ENCODE data around the gene DTYMK.
"Not testable (repeated sequence)": the region's sequence is repeated elsewhere in the genome, so short reads cannot be mapped to it uniquely, and the experiment has no call there.

The DTYMK gene

GRCh38 chr2:241668839-241669238 lies 17.8 kb downstream of the DTYMK start:
- Histone ChIP-seq H3K27me3 (ENCODE audit: control insufficient read depth, insufficient read depth, low read length) (no peaks in the 10 kb centered on the region), H3K4me2 (ENCODE audit: low read length) (no peak overlapping the region), H3K4me3 (ENCODE audit: low read length) (no peak overlapping the region), H3K4me1 (ENCODE audit: control insufficient read depth, insufficient read depth, low read length) (peaks cover 28% of the 10 kb centered on the region), H3K36me3 (ENCODE audit: insufficient read depth, low read length) (peaks cover 56% of the 10 kb centered on the region), H3K9me3 (replicated peaks; ENCODE audit: low read length) (no peaks in the 10 kb centered on the region), H3K9ac (ENCODE audit: low read depth, low read length) (no peak overlapping the region)

- Histone ChIP-seq H3K9ac (ENCODE audit: low read depth, low read length) (no peak overlapping the region), H3K4me3 (ENCODE audit: low read length) (no peak overlapping the region), H3K4me1 (ENCODE audit: control insufficient read depth, insufficient read depth, low read length) (peaks cover 23% of the 10 kb centered on the region), H3K27me3 (ENCODE audit: control insufficient read depth, insufficient read depth, low read length) (no peaks in the 10 kb centered on the region), H3K36me3 (ENCODE audit: insufficient read depth, low read length) (peaks cover 54% of the 10 kb centered on the region), H3K9me3 (replicated peaks; ENCODE audit: low read length) (no peaks in the 10 kb centered on the region), H3K4me2 (ENCODE audit: low read length) (no peak overlapping the region)
Observed at GRCh38 chr2:241668354-241668753, 18.3 kb downstream of the DTYMK start.

GRCh38 chr2:241666627-241667400 lies 19.8 kb downstream of the DTYMK start:
- Histone ChIP-seq H3K27me3 (ENCODE audit: control insufficient read depth, insufficient read depth, low read length) (no peaks in the 10 kb centered on the region), H3K4me1 (ENCODE audit: control insufficient read depth, insufficient read depth, low read length) (peaks cover 23% of the 10 kb centered on the region), H3K4me2 (ENCODE audit: low read length) (no peak overlapping the region), H3K9me3 (replicated peaks; ENCODE audit: low read length) (no peaks in the 10 kb centered on the region), H3K36me3 (ENCODE audit: insufficient read depth, low read length) (peaks cover 39% of the 10 kb centered on the region), H3K9ac (ENCODE audit: low read depth, low read length) (no peak overlapping the region), H3K4me3 (ENCODE audit: low read length) (no peak overlapping the region)

DNA sequence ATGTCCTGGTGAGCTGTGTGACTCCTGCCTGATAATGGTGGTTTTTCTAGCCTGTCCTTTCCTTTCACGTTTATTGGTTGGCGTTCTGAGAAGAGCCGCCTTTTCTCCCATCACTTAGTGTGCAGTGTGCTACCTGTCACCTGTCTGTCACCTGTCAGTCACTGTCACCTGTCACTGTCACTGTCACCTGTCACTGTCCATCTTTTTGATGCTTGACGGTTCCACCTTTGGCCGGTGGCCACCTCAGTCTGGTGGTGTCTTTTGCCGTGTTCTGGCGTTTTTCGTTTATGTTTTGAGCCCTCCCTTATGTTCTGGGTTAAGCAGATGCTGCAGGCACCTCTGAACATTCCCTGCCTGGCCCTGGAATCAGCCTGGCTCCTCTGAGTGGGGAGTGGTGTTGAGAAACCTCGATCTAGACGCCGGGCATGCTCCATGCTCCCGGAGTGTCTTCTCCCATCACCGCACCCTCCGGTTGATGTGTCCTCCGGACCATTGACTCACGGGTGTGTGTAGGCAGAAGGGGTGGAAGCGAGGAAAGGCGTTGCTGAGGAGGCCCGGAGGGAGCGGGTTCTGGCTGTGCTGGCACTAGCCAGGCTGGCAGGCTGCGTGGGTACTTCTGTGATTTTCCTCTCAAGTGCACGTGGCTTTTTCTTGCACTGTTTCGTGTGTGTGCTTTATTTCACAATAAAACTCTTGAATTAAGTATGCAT lies 20.7 kb downstream of the DTYMK start:
- peak overlapping the region; percentile 76 for H3K9ac ChIP-seq (ENCODE audit: low read depth, low read length)

GRCh38 chr2:241662731-241663130 lies 23.9 kb downstream of the DTYMK start:
- not testable (repeated sequence) for H3K27me3 ChIP-seq (ENCODE audit: control insufficient read depth, insufficient read depth, low read length); H3K9ac ChIP-seq (ENCODE audit: low read depth, low read length)
- peaks cover 23% of the 10 kb centered on the region for H3K4me1 ChIP-seq (ENCODE audit: control insufficient read depth, insufficient read depth, low read length)

More for the DNA sequence above, 20.7 kb downstream of the DTYMK start:
- Histone ChIP-seq H3K4me1 (ENCODE audit: control insufficient read depth, insufficient read depth, low read length) (peaks cover 23% of the 10 kb centered on the region), H3K4me3 (ENCODE audit: low read length) (peak overlapping the region; percentile 59), H3K27me3 (ENCODE audit: control insufficient read depth, insufficient read depth, low read length) (no peaks in the 10 kb centered on the region), H3K36me3 (ENCODE audit: insufficient read depth, low read length) (peaks cover 35% of the 10 kb centered on the region), H3K9me3 (replicated peaks; ENCODE audit: low read length) (no peaks in the 10 kb centered on the region), H3K4me2 (ENCODE audit: low read length) (peak overlapping the region; percentile 79)

DNA sequence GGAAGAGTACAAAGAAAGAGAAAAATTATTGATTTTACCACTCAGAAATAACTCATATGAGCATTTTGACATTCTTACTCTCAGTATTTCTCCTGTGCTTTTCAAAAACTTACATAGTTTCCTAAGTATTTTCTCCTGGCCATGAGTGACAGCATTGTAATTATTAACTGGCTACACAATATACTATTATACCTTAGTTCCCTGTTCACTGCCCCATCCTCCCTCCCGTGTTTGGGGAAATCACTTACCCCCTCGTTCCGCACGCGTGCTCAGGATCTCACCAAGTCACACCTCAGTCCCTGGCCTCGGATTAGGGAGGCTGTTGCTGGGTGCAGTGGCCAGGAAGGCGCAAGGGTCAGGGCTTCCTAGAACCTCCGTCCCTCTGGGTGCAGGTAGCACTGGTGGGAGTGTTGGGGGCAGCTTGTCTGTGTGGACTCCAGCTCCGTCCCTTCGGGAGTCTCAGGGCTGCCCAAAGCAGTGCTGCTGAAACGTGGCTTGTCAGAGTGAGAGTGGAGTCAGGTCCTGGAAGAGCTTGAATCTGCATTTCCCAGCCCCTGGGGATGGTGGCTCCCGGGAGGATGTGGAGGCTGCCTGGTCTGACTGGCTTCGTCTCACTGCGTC lies 25.9 kb downstream of the DTYMK start:
- Histone ChIP-seq H3K36me3 (ENCODE audit: insufficient read depth, low read length) (peaks cover 34% of the 10 kb centered on the region), H3K4me1 (ENCODE audit: control insufficient read depth, insufficient read depth, low read length) (peaks cover 14% of the 10 kb centered on the region), H3K9ac (ENCODE audit: low read depth, low read length) (no peak overlapping the region), H3K9me3 (replicated peaks; ENCODE audit: low read length) (no peaks in the 10 kb centered on the region), H3K27me3 (ENCODE audit: control insufficient read depth, insufficient read depth, low read length) (no peaks in the 10 kb centered on the region), H3K4me3 (ENCODE audit: low read length) (no peak overlapping the region), H3K4me2 (ENCODE audit: low read length) (no peak overlapping the region)

More at GRCh38 chr2:241662731-241663130, 23.9 kb downstream of the DTYMK start:
- H3K9me3 ChIP-seq (replicated peaks; ENCODE audit: low read length); H3K4me3 ChIP-seq (ENCODE audit: low read length); H3K4me2 ChIP-seq (ENCODE audit: low read length): not testable (repeated sequence)
- peaks cover 32% of the 10 kb centered on the region for H3K36me3 ChIP-seq (ENCODE audit: insufficient read depth, low read length)

DNA sequence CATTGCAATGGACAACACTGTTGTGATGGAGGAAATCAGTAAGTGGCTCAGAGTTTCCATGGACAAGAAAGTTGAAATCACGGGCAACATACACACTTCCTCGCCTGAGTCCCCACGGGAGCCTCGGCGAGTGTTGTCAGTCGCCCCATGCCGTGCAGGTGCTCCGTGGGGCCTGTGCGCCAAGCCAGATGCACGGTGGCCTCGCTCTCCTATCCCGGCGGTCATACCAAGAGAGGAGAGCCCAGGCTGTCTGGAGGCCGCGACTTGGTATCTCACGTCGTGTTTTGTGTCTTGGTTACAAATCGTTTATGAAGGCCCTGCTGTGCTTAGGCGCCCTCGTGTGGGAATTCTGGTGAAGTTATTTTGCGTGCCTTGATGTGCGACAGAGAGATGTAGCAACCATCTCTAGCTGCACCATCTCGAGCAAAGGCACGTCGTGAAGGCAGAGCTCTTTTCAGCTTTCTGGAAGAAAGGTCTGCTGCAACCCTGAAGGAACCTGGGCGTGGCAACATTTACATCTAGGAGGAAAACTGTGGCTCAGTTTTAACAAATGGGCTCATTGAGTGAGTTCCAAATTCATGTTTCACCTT lies 27.4 kb downstream of the DTYMK start:
- Histone ChIP-seq H3K4me2 (ENCODE audit: low read length) (no peak overlapping the region), H3K36me3 (ENCODE audit: insufficient read depth, low read length) (peaks cover 48% of the 10 kb centered on the region), H3K4me1 (ENCODE audit: control insufficient read depth, insufficient read depth, low read length) (no peaks in the 10 kb centered on the region), H3K9ac (ENCODE audit: low read depth, low read length) (no peak overlapping the region), H3K4me3 (ENCODE audit: low read length) (no peak overlapping the region), H3K27me3 (ENCODE audit: control insufficient read depth, insufficient read depth, low read length) (no peaks in the 10 kb centered on the region), H3K9me3 (replicated peaks; ENCODE audit: low read length) (no peaks in the 10 kb centered on the region)

GRCh38 chr2:241658296-241658695 lies 28.3 kb downstream of the DTYMK start:
- no peaks in the 10 kb centered on the region for H3K4me1 ChIP-seq (ENCODE audit: control insufficient read depth, insufficient read depth, low read length)
- H3K4me3 ChIP-seq (ENCODE audit: low read length), result no peak overlapping the region
- peaks cover 52% of the 10 kb centered on the region for H3K36me3 ChIP-seq (ENCODE audit: insufficient read depth, low read length)
- no peaks in the 10 kb centered on the region for H3K27me3 ChIP-seq (ENCODE audit: control insufficient read depth, insufficient read depth, low read length)
- no peak overlapping the region for H3K4me2 ChIP-seq (ENCODE audit: low read length)
- H3K9me3 ChIP-seq (replicated peaks; ENCODE audit: low read length), result no peaks in the 10 kb centered on the region
- no peak overlapping the region for H3K9ac ChIP-seq (ENCODE audit: low read depth, low read length)

DNA sequence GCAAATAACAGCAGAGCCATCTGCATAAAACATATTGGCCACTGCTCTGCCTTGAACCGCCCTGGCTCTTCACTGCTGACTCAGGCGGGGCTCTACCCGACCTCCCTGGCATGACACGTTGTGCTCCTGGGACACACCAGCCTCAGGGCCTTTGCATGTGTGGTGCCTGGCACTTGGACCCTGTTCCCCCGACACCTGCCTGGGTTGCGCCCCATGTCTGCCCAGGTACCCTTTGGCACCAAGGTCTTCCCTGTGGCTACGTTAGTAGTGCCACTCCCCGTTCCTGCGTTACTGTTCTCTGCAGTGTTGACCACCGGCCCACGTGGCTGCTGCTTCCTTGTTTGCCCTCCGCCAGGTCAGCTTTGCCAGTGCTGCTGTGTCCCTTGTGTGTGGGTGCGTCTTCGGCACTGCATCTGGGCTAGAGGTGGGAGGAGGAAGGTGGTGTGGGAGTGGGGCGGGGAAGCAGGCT lies 28.8 kb downstream of the DTYMK start:
- no peaks in the 10 kb centered on the region for H3K4me1 ChIP-seq (ENCODE audit: control insufficient read depth, insufficient read depth, low read length)
- peaks cover 57% of the 10 kb centered on the region for H3K36me3 ChIP-seq (ENCODE audit: insufficient read depth, low read length)
- H3K4me2 ChIP-seq (ENCODE audit: low read length), result no peak overlapping the region

GRCh38 chr2:241656190-241656741 lies 30.3 kb downstream of the DTYMK start:
- Histone ChIP-seq H3K9ac (ENCODE audit: low read depth, low read length) (no peak overlapping the region), H3K4me2 (ENCODE audit: low read length) (no peak overlapping the region), H3K9me3 (replicated peaks; ENCODE audit: low read length) (no peaks in the 10 kb centered on the region), H3K4me1 (ENCODE audit: control insufficient read depth, insufficient read depth, low read length) (no peaks in the 10 kb centered on the region), H3K4me3 (ENCODE audit: low read length) (no peak overlapping the region), H3K36me3 (ENCODE audit: insufficient read depth, low read length) (peaks cover 71% of the 10 kb centered on the region), H3K27me3 (ENCODE audit: control insufficient read depth, insufficient read depth, low read length) (no peaks in the 10 kb centered on the region)

More for the DNA sequence above, 28.8 kb downstream of the DTYMK start:
- Histone ChIP-seq H3K9ac (ENCODE audit: low read depth, low read length) (no peak overlapping the region), H3K4me3 (ENCODE audit: low read length) (no peak overlapping the region), H3K9me3 (replicated peaks; ENCODE audit: low read length) (no peaks in the 10 kb centered on the region), H3K27me3 (ENCODE audit: control insufficient read depth, insufficient read depth, low read length) (no peaks in the 10 kb centered on the region)
